ENCODE results near the gene SLC38A1.

GRCh38 chr12:46168426-46168825 is 100.4 kb downstream of the SLC38A1 start:
- TF ChIP-seq EZH2 (IDR thresholded peaks at IDR 0.05; ENCODE audit: borderline replicate concordance, low read depth, low read length, severe bottlenecking) (no peak), CTCF (IDR thresholded peaks at IDR 0.05; ENCODE audit: borderline replicate concordance, extremely low read depth, low read length, poor library complexity, severe bottlenecking) (no peak)
